ENCODE data around the gene EPGN. TPM values are rescaled to one million over a fixed set of nuclear protein-coding genes. Genes with fewer than 3 reads are reported as not detected.

The EPGN gene
- total and polyA plus RNA-seq, 2 of the 8 experiments (the other 6 are each of a cell fraction or from before 2014, with no cell fraction given) = not detected

GRCh38 chr4:74331252-74331651, 23.0 kb downstream of the EPGN start (continued):
- TF ChIP-seq CHD7 (IDR thresholded peaks at IDR 0.05; ENCODE audit: insufficient replicate concordance, low read length) = no peak
- TF ChIP-seq CTBP2 (IDR thresholded peaks at IDR 0.05; ENCODE audit: borderline replicate concordance, insufficient read depth, insufficient read length, low read length) = no peak
- TF ChIP-seq EGR1 (IDR thresholded peaks at IDR 0.05; ENCODE audit: borderline replicate concordance, low read depth, low read length) = no peak
- no peak for TF ChIP-seq CEBPB (IDR thresholded peaks at IDR 0.05; ENCODE audit: low read depth, low read length)

Measured in H1 (cell line).